Lower leg skin (tissue), 3 donors: Measurements from ENCODE around the gene SAFB2.

ENCODE experiments used
- CTCF ChIP-seq, 3 donors: fragments of 450-650 bp; IDR thresholded peaks; one replicate each; pipeline ENCODE4 v1.5.1; 2016; ENCODE audit warnings: antibody characterized with exemption in 3 of 3, mild to moderate bottlenecking in 3 of 3, moderate library complexity in 2 of 3
- POLR2A ChIP-seq, 2 donors: fragments of 450-650 bp; IDR thresholded peaks; one replicate each; pipeline ENCODE4 v1.6.1; 2016 to 2017; ENCODE audit warnings: antibody characterized with exemption in 2 of 2, mild to moderate bottlenecking in 1 of 2, moderate library complexity in 1 of 2

- TF ChIP-seq CTCF (IDR thresholded peaks at IDR 0.05) (no peak), POLR2A (IDR thresholded peaks at IDR 0.05) (no peak)
These were observed 36.9 kb downstream of the SAFB2 start for GRCh38 chr19:5585461-5586299.
